Activated CD4-positive, alpha-beta T cell treated with anti-CD3 and anti-CD28 coated beads, Interleukin-2, Interleukin-6, amounts not matched to agents 100 ng/mL and 50 ng/mL, durations not matched to agents 16 hours and 8 hours (primary cell): Measurements from ENCODE around the gene MEGF8.
A peak's percentile ranks its signal among the peaks of the same experiment; 100 is the strongest.

Source experiments
- DNase-seq: peaks from one replicate; pipeline ENCODE4 v3.0.0-alpha.2; 2020

Gene MEGF8

GRCh38 chr19:42421591-42422031 lies 96.2 kb downstream of the MEGF8 start:
- DNase-seq: no peak

- DNase-seq: no peak
These were observed 96.9 kb downstream of the MEGF8 start for GRCh38 chr19:42422092-42422900.

- peak; percentile 56 for DNase-seq
These were observed 97.5 kb downstream of the MEGF8 start for GRCh38 chr19:42422901-42423461.

GRCh38 chr19:42423462-42424344 lies 98.3 kb downstream of the MEGF8 start:
- peak; percentile 95 for DNase-seq

GRCh38 chr19:42424345-42424707 lies 98.9 kb downstream of the MEGF8 start:
- no peak for DNase-seq

GRCh38 chr19:42424712-42425131 lies 99.3 kb downstream of the MEGF8 start:
- no peak for DNase-seq

- DNase-seq: no peak
These were observed 101.2 kb downstream of the MEGF8 start for GRCh38 chr19:42426643-42427042.

GRCh38 chr19:42427313-42427712 lies 101.9 kb downstream of the MEGF8 start, which contains the start of gene LIPE:
TSS of gene LIPE (minus strand) at chr19:42427388. CDS start at chr19:42427149, 239 bp downstream.
- no peak for DNase-seq
